Hippocampal formation (tissue), 2 donors: ENCODE results near the gene C2orf49.

Experiments
- DNase-seq, 2 donors: peaks; one replicate each; lab custom pipeline; 2025; lab: John Stamatoyannopoulos, UW

C2orf49 gene

GRCh38 chr2:105337122-105338019 lies at the start of gene C2orf49:
Gene C2orf49, plus strand, starts transcription at chr2:105337540. Its CDS starts 48 bp downstream, at chr2:105337588.
- peak; percentile 82 to 89 for DNase-seq

GRCh38 chr2:105287692-105288091 lies 49.6 kb upstream of the C2orf49 start:
- no peak for DNase-seq

- DNase-seq = no peak
These were observed 49.2 kb upstream of the C2orf49 start for GRCh38 chr2:105288133-105288532.

- DNase-seq = no peak
These were observed 46.2 kb upstream of the C2orf49 start for GRCh38 chr2:105290981-105291660.

GRCh38 chr2:105291981-105292380 lies 45.4 kb upstream of the C2orf49 start:
- no peak for DNase-seq

- no peak for DNase-seq
These were observed 43.3 kb upstream of the C2orf49 start for GRCh38 chr2:105294046-105294445.

GRCh38 chr2:105294844-105295481 lies 42.4 kb upstream of the C2orf49 start:
- DNase-seq = peak; percentile 68 to 78

GRCh38 chr2:105296017-105296611 lies 41.2 kb upstream of the C2orf49 start:
- DNase-seq = no peak

GRCh38 chr2:105297216-105297615 lies 40.1 kb upstream of the C2orf49 start:
- no peak for DNase-seq

- no peak for DNase-seq
These were observed 39.3 kb upstream of the C2orf49 start for GRCh38 chr2:105298017-105298416.

GRCh38 chr2:105299290-105299689 lies 38.0 kb upstream of the C2orf49 start:
- DNase-seq = no peak

GRCh38 chr2:105301646-105302045 lies 35.7 kb upstream of the C2orf49 start:
- no peak for DNase-seq

- no peak for DNase-seq
These were observed 30.2 kb upstream of the C2orf49 start for GRCh38 chr2:105307146-105307545.

- DNase-seq = no peak
These were observed 29.8 kb upstream of the C2orf49 start for GRCh38 chr2:105307550-105307949.

- no peak for DNase-seq
These were observed 29.4 kb upstream of the C2orf49 start for GRCh38 chr2:105307962-105308361.

GRCh38 chr2:105308382-105309146 lies 28.8 kb upstream of the C2orf49 start:
- DNase-seq = no peak

- peak; percentile 44 to 47 for DNase-seq
These were observed 28.2 kb upstream of the C2orf49 start for GRCh38 chr2:105309147-105309545.

GRCh38 chr2:105313877-105314276 lies 23.5 kb upstream of the C2orf49 start:
- DNase-seq = no peak

GRCh38 chr2:105315314-105315713 lies 22.0 kb upstream of the C2orf49 start:
- DNase-seq = no peak

GRCh38 chr2:105317937-105318336 lies 19.4 kb upstream of the C2orf49 start:
- no peak for DNase-seq

- DNase-seq = no peak
These were observed 16.6 kb upstream of the C2orf49 start for GRCh38 chr2:105320651-105321215.
